GM12864 (cell line): ENCODE measurements around the gene PPFIA2.

Source experiments
- DNase-seq: peaks from one replicate; pipeline ENCODE4 v3.0.0-alpha.2; 2011; ENCODE audit warnings: low read depth
- H3K4me3 ChIP-seq: 2 replicates; pipeline ENCODE4 v1.5.1; 2011; ENCODE audit warnings: mild to moderate bottlenecking, low read depth, low read length, control low read depth
- TF ChIP-seq, protein P1 (sequence below): IDR thresholded peaks from 2 replicates; pipeline ENCODE4 v1.5.1; 2011; ENCODE audit warnings: low read depth, mild to moderate bottlenecking, moderate library complexity, low read length, control low read depth, inconsistent platforms; ENCODE audit errors: missing control alignments

Gene PPFIA2

DNA sequence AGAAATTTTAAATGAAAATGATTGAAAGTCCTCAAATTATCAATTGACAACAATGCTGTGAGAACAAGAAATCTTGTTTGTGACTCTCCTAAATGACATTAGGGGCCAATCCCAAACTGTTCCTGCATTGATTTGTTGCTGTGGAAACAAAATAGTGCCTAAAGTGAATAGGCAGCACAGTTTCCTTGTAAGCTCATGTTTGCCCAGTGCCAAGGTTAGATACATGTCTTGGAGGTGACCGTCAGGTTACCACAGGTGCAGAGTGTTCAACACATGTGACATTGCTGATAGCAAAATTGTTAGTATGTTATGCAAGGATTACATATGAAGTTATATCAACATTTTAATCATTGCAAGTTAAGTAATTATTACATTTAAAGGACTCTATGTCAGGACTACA lies 388.7 kb downstream of the PPFIA2 start:
- DNase-seq: no peak
- TF ChIP-seq, protein P1, sequence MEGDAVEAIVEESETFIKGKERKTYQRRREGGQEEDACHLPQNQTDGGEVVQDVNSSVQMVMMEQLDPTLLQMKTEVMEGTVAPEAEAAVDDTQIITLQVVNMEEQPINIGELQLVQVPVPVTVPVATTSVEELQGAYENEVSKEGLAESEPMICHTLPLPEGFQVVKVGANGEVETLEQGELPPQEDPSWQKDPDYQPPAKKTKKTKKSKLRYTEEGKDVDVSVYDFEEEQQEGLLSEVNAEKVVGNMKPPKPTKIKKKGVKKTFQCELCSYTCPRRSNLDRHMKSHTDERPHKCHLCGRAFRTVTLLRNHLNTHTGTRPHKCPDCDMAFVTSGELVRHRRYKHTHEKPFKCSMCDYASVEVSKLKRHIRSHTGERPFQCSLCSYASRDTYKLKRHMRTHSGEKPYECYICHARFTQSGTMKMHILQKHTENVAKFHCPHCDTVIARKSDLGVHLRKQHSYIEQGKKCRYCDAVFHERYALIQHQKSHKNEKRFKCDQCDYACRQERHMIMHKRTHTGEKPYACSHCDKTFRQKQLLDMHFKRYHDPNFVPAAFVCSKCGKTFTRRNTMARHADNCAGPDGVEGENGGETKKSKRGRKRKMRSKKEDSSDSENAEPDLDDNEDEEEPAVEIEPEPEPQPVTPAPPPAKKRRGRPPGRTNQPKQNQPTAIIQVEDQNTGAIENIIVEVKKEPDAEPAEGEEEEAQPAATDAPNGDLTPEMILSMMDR: no peak
- H3K4me3 ChIP-seq: no peak overlapping the region

DNA sequence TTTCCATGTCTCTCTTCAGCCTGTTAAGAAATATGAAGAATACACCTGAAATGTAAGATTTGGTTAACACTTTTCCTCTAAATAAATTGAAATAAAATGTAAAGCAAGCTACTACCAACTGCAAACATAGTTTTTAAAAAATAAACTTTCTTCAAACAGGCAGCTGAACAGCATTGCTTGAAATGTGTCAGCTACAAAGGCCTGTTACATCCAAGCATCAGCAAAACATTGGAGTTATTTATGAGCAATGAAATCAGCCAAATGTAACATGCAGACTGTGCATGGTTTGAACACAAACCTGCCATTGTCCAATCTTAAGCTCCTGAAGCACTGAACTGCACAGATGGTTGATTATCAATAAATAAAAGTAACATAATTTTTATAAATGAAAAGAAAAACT lies 390.0 kb downstream of the PPFIA2 start:
- H3K4me3 ChIP-seq: no peak overlapping the region
- DNase-seq: no peak
- TF ChIP-seq, protein P1: no peak

DNA sequence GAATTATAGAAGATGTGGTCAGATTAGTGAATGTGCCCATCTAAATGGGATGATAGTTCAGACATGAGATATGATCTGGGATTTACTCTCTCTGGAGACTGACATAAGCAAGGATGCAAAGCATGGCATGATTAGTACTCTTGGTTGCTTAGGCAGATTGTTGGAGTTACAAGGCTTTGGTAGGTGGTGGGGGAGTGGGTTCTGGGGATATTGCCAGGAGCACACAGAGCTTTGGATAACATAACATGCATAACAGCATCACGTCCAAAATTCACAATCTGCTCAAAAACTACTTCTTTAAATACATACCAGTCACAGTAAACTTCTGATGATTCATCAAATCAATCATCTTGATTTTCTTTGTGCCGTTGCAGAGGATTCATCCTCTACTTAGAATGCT lies 393.9 kb downstream of the PPFIA2 start:
- TF ChIP-seq, protein P1: no peak
- DNase-seq: no peak
- no peak overlapping the region for H3K4me3 ChIP-seq

DNA sequence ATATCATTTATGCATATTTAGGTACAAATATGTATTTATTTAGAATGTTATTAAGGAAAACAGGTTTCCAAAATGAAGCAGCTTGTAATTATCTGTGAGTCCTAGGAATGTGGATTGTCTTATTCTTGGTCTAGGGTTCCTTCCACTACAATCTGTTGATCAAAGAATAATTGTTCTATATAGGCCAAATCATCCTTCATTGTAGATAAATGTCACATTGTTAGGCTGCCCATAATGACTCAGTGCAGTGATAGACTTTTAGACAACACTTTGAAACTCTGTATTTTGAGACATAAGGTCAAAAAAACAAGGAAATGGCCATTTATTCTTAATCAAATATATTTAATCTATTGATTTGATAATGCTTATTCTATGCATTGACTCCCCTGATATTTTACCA lies 398.2 kb downstream of the PPFIA2 start:
- no peak for DNase-seq
- no peak overlapping the region for H3K4me3 ChIP-seq
- TF ChIP-seq, protein P1: no peak

DNA sequence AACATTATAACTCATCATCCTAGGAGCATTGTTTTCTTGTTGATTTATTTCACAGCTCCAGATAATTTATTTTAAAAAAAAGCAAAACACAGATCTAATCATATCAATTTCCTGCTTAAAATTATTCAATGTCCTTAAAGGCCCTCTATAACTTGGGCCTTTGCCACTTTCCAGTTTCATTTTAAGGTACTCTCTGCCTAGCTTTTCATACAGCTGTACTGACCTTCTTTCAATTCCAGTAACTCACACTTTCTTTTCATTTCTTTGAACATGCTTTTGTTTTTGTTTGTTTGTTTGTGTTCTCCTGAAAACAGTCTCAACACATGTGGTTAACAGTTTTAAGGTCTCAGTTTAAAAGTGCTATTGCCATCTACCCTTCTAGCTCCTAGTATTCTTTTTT lies 399.4 kb downstream of the PPFIA2 start:
- no peak for DNase-seq

DNA sequence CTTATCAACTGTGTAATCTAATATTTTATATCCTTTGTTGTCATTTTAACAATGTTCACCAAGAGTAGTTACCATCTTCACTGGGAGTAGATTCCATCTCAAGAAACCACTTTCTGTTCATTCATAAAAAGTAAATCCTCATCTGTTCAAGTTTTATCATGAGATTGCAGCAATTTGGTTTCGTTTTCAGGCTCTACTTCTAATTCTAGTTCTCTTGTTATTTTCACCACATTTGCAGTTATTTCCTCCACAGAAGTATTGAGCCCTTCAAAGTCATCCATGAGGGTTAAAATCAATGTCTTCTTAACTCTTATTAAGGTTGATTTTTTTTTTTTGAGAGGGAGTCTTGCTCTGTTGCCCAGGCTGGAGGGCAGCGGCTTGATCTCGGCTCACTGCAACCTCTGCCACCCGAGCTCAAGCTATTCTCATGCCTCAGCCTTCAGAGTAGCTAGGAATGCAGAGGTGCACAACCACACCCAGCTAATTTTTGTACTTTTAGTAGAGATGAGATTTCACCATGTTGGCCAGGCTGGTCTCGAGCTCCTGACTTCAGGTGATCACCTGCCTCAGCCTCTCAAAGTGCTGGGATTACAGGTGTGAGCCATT lies 404.7 kb downstream of the PPFIA2 start:
- TF ChIP-seq, protein P1: no peak
- no peak for DNase-seq
- no peak overlapping the region for H3K4me3 ChIP-seq

More for the DNA sequence above, 399.4 kb downstream of the PPFIA2 start:
- TF ChIP-seq, protein P1: no peak
- no peak overlapping the region for H3K4me3 ChIP-seq

DNA sequence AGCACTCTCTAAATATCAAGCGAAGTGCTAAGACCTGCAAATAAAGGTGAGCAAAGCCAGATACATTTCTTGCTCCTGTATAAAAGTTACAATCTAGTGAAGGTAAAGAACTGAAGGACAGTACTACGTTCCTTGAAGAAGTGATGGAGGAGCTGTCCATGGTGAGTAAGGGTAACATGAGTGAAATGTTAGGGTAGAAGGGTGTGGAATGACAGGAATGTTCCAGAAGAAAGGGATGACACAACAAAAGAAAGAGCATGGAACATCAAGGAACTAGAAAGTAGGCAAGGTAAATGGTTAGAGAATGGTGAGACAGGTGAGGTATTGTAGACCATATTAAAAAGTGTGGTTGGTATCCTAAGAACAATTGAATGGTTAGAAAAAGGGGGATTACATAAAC lies 408.8 kb downstream of the PPFIA2 start:
- TF ChIP-seq, protein P1: no peak
- no peak for DNase-seq
- H3K4me3 ChIP-seq: no peak overlapping the region
